Upper lobe of left lung (tissue), 4 donors: ENCODE results near the gene LECT2.

Source experiments
- CTCF ChIP-seq, 6 experiments: fragments of 450-650 bp in 4 of 6; fragments of 200-600 bp in 2 of 6; sonication (generic) in 2 of 6; IDR thresholded peaks; one replicate each; pipeline ENCODE4 v1.5.1; 2016 to 2019; ENCODE audit warnings: antibody characterized with exemption in 6 of 6
- POLR2A ChIP-seq, 4 donors: fragments of 450-650 bp; IDR thresholded peaks; one replicate each; pipeline ENCODE4 v1.5.1; 2016 to 2017; ENCODE audit warnings: antibody characterized with exemption in 4 of 4, mild to moderate bottlenecking in 2 of 4

- no peak for TF ChIP-seq POLR2A (IDR thresholded peaks at IDR 0.05)
- TF ChIP-seq CTCF (IDR thresholded peaks at IDR 0.05): no peak
Observed at GRCh38 chr5:135941711-135942110, 13.1 kb downstream of the LECT2 start.
